Neural progenitor cell (in vitro differentiated cells): ENCODE data around the gene PAM16.

ENCODE experiments used
- EZH2phosphoT487 ChIP-seq: fragments of 200-600 bp; sonication (generic); IDR thresholded peaks from 2 replicates; pipeline ENCODE4 v1.6.1; 2017; ENCODE audit warnings: antibody characterized with exemption
- TF ChIP-seq, protein P1 (sequence below): fragments of 200-600 bp; sonication (generic); IDR thresholded peaks from 2 replicates; pipeline ENCODE4 v1.5.1; 2017; ENCODE audit warnings: antibody characterized with exemption, mild to moderate bottlenecking

DNA sequence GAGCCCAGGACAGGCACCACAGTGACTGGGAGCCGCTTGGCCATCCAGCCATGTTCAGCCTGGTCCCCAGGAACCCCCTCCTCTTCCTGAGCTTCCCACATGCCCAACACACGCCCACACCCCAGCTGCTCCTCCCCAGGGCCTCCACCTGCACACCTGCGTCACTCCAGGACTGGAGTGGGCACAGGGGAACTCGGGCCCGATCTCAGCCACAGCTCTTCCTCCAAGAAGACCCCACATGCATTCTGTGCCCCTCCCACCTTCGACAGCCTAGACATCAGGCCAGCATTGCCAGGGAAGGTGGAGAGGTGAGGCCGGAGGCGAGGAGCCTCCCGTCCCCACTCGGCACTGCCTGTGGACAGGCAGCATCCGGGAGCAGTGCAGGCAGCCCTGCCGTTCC, 14.5 kb upstream of the PAM16 start:
- TF ChIP-seq, protein P1, sequence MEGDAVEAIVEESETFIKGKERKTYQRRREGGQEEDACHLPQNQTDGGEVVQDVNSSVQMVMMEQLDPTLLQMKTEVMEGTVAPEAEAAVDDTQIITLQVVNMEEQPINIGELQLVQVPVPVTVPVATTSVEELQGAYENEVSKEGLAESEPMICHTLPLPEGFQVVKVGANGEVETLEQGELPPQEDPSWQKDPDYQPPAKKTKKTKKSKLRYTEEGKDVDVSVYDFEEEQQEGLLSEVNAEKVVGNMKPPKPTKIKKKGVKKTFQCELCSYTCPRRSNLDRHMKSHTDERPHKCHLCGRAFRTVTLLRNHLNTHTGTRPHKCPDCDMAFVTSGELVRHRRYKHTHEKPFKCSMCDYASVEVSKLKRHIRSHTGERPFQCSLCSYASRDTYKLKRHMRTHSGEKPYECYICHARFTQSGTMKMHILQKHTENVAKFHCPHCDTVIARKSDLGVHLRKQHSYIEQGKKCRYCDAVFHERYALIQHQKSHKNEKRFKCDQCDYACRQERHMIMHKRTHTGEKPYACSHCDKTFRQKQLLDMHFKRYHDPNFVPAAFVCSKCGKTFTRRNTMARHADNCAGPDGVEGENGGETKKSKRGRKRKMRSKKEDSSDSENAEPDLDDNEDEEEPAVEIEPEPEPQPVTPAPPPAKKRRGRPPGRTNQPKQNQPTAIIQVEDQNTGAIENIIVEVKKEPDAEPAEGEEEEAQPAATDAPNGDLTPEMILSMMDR = no peak
- TF ChIP-seq EZH2phosphoT487 = no peak
